ENCODE data around the gene NXF1.

Gene NXF1

DNA sequence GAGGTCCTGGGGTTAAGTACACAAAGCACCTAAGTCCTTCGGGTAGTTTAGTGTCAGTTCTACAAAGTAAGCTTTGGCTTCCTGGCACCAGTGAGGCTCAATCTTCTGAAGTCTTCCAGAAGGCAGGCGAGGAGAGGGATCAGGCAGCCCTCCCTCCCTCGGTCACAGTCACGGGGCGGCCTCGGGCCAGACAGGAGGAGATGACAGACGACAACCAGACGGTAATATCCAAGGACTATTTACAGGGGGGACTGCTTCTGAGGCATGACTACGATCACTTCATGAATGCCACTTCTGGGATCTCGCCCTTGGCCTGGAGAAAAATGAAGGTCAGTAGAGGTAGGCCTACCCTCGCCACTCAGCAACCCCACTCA is 13.1 kb downstream of the NXF1 start:
- peak overlapping the region; percentile 66 for H3K9ac ChIP-seq (ENCODE audit: insufficient read length, low read depth)
- DNase-seq (ENCODE audit: low read depth, low spot score) = no peak
- no peaks in the 10 kb centered on the region for H3K27me3 ChIP-seq (ENCODE audit: insufficient read depth, insufficient read length)
- TF ChIP-seq ZNF274 (IDR thresholded peaks at IDR 0.05; ENCODE audit: low read depth, low read length) (no peak), YY1 (IDR thresholded peaks at IDR 0.05; ENCODE audit: insufficient read depth, insufficient read length) (no peak)
- peaks cover 3% of the 10 kb centered on the region for H3K4me1 ChIP-seq (ENCODE audit: insufficient read depth, insufficient read length)
- H3K36me3 ChIP-seq (ENCODE audit: insufficient read depth, insufficient read length, low read length) = peaks cover 79% of the 10 kb centered on the region
- H3K4me3 ChIP-seq (ENCODE audit: insufficient read length, low read depth) = peak overlapping the region; percentile 98
- no peaks in the 10 kb centered on the region for H3K9me3 ChIP-seq (ENCODE audit: insufficient read depth, low read length)

DNA sequence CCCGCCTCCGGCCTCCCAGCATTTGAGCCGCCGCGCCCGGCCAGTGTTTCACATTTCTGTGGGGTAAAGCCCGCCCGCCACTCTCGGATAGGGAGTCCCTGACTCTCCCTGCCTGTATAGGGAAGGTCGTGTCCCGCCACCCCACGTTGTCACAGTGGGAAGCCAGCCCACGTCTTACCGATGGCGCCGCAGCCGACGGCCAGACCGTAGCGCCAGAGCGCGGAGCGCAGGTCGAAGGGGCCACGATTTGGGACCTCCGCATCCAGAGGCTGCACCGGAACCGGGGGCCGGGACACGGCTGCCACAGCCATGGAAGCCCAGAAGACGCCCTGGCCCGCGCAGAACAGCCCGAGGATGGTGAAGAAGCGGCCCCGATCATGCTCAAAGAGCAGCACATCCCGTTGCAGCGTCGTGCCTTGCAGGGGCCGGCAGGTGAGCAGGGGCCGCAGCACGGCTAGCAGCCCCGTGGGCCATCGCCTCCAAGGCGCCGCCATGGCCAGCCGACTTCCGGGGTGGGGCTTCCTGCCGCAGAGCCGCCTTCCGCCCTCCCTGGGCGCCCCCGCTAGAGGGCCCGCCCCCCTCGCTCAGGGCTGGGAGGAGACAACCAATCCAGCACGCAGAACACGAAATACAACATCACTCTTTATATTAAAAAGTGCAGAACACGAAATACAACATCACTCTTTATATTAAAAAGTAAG is 13.6 kb downstream of the NXF1 start, which contains the start of gene TMEM223:
Gene TMEM223, minus strand, starts transcription at position 506 of the 701 bp plus-strand sequence. Its CDS starts 12 bp downstream, at position 494.
- TF ChIP-seq ZNF274 (IDR thresholded peaks at IDR 0.05; ENCODE audit: low read depth, low read length) (no peak), YY1 (IDR thresholded peaks at IDR 0.05; ENCODE audit: insufficient read depth, insufficient read length) (peak; percentile 66)
- peak; percentile 74 for DNase-seq (ENCODE audit: low read depth, low spot score)

DNA sequence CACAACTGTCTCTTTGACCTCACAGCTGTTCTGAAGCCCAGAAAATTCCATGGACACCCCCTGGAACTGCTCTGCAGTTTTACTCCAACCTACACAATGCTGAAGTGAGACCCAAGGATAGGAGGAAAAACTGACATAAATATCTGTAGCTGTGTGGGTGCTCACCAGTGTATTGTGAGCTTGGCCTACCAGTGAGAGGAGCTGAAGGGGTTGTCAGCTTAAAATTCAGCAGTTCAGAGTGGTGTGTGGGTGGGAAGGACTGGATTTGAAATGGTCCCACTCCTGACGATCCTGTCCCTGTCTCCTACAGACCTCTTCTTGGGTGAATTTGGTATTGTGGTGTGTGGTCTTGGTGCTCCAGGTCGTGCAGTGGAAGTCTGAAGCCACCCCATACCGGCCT is 15.7 kb downstream of the NXF1 start:
- H3K4me1 ChIP-seq (ENCODE audit: insufficient read depth, insufficient read length) = peaks cover 3% of the 10 kb centered on the region
- no peaks in the 10 kb centered on the region for H3K9me3 ChIP-seq (ENCODE audit: insufficient read depth, low read length)
- no peak overlapping the region for H3K4me3 ChIP-seq (ENCODE audit: insufficient read length, low read depth)
- TF ChIP-seq ZNF274 (IDR thresholded peaks at IDR 0.05; ENCODE audit: low read depth, low read length) (no peak), SUZ12 (IDR thresholded peaks at IDR 0.05; ENCODE audit: extremely low read depth, insufficient read depth, insufficient read length) (no peak), YY1 (IDR thresholded peaks at IDR 0.05; ENCODE audit: insufficient read depth, insufficient read length) (no peak)
- DNase-seq (ENCODE audit: low read depth, low spot score) = no peak
- H3K9ac ChIP-seq (ENCODE audit: insufficient read length, low read depth) = no peak overlapping the region
- H3K36me3 ChIP-seq (ENCODE audit: insufficient read depth, insufficient read length, low read length) = peaks cover 69% of the 10 kb centered on the region
- no peaks in the 10 kb centered on the region for H3K27me3 ChIP-seq (ENCODE audit: insufficient read depth, insufficient read length)

More for the DNA sequence above, 13.6 kb downstream of the NXF1 start, which contains the start of gene TMEM223:
- H3K9ac ChIP-seq (ENCODE audit: insufficient read length, low read depth) = peak within 1 kb of the TSS; percentile 99
- no peaks in the 10 kb centered on the region for H3K27me3 ChIP-seq (ENCODE audit: insufficient read depth, insufficient read length)
- peaks cover 74% of the 10 kb centered on the region for H3K36me3 ChIP-seq (ENCODE audit: insufficient read depth, insufficient read length, low read length)
- peaks cover 3% of the 10 kb centered on the region for H3K4me1 ChIP-seq (ENCODE audit: insufficient read depth, insufficient read length)
- H3K4me3 ChIP-seq (ENCODE audit: insufficient read length, low read depth) = peak within 1 kb of the TSS; percentile 98
- no peaks in the 10 kb centered on the region for H3K9me3 ChIP-seq (ENCODE audit: insufficient read depth, low read length)

DNA sequence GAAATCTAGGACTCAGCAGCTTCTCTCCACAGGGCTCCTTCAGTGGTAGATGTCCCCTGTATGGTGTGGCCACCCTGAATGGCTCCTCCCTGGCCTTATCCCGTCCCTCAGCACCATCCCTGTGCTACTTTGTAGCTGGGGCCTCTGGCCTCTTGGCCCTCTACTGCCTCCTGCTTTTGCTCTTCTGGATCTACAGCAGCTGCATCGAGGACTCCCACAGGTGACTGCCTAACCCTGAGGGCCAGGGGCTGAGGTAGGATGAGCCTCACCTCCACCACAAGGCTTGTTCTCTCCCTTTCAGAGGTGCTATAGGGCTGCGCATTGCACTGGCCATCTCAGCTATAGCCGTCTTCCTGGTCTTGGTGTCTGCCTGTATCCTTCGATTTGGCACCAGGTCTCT is 16.2 kb downstream of the NXF1 start:
- no peak for TF ChIP-seq YY1 (IDR thresholded peaks at IDR 0.05; ENCODE audit: insufficient read depth, insufficient read length)
- no peak for TF ChIP-seq ZNF274 (IDR thresholded peaks at IDR 0.05; ENCODE audit: low read depth, low read length)
- no peak for TF ChIP-seq SUZ12 (IDR thresholded peaks at IDR 0.05; ENCODE audit: extremely low read depth, insufficient read depth, insufficient read length)
- Histone ChIP-seq H3K9ac (ENCODE audit: insufficient read length, low read depth) (no peak overlapping the region), H3K9me3 (ENCODE audit: insufficient read depth, low read length) (no peaks in the 10 kb centered on the region), H3K4me3 (ENCODE audit: insufficient read length, low read depth) (no peak overlapping the region), H3K27me3 (ENCODE audit: insufficient read depth, insufficient read length) (no peaks in the 10 kb centered on the region), H3K36me3 (ENCODE audit: insufficient read depth, insufficient read length, low read length) (peaks cover 66% of the 10 kb centered on the region), H3K4me1 (ENCODE audit: insufficient read depth, insufficient read length) (peaks cover 3% of the 10 kb centered on the region)
- no peak for DNase-seq (ENCODE audit: low read depth, low spot score)

DNA sequence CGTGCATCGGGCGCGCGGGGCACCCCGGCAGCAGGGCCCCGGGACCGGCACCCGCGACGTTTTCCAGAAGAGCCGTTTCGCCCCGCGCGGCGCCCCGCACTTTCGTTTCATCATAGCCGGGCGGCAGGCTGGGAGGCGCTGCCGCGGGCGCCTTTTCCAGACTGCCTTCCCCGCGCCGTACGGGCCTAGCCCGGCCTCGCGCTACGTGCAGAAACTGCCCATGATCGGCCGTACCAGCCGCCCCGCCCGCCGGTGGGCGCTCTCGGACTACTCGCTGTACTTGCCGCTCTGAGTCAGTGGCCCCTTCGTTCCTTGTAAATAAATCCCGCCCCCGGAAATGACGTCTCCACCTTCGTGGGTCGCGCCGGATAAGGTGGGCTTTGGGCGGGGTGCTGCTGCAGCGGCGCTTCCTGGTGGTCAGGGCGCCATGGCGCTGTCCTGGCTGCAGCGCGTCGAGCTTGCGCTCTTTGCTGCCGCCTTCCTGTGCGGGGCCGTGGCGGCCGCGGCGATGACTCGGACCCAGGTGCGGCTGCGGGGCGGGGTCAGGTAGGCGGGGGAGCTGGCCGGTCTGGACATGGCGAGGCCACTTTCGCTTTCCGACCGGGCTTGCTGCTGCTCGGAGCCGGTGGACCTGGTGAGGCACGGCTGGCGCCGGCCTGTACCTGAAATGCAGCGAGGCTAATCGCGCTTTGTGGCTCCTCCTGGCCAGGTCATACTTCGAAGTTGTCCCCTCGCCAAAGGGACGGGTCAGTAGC is 18.1 kb downstream of the NXF1 start, which contains the start of gene TMEM179B:
Gene TMEM179B, plus strand, starts transcription at position 398 of the 755 bp plus-strand sequence. Its CDS starts 30 bp downstream, at position 428.
- peak within 1 kb of the TSS; percentile 89 for H3K4me3 ChIP-seq (ENCODE audit: insufficient read length, low read depth)
- H3K27me3 ChIP-seq (ENCODE audit: insufficient read depth, insufficient read length) = no peaks in the 10 kb centered on the region
- H3K4me1 ChIP-seq (ENCODE audit: insufficient read depth, insufficient read length) = peaks cover 3% of the 10 kb centered on the region
- H3K9ac ChIP-seq (ENCODE audit: insufficient read length, low read depth) = peak within 1 kb of the TSS; percentile 93
- no peaks in the 10 kb centered on the region for H3K9me3 ChIP-seq (ENCODE audit: insufficient read depth, low read length)
- peaks cover 63% of the 10 kb centered on the region for H3K36me3 ChIP-seq (ENCODE audit: insufficient read depth, insufficient read length, low read length)
- TF ChIP-seq YY1 (IDR thresholded peaks at IDR 0.05; ENCODE audit: insufficient read depth, insufficient read length) = peak; percentile 73
- no peak for TF ChIP-seq SUZ12 (IDR thresholded peaks at IDR 0.05; ENCODE audit: extremely low read depth, insufficient read depth, insufficient read length)
- TF ChIP-seq ZNF274 (IDR thresholded peaks at IDR 0.05; ENCODE audit: low read depth, low read length) = no peak
- DNase-seq (ENCODE audit: low read depth, low spot score) = peak; percentile 99

DNA sequence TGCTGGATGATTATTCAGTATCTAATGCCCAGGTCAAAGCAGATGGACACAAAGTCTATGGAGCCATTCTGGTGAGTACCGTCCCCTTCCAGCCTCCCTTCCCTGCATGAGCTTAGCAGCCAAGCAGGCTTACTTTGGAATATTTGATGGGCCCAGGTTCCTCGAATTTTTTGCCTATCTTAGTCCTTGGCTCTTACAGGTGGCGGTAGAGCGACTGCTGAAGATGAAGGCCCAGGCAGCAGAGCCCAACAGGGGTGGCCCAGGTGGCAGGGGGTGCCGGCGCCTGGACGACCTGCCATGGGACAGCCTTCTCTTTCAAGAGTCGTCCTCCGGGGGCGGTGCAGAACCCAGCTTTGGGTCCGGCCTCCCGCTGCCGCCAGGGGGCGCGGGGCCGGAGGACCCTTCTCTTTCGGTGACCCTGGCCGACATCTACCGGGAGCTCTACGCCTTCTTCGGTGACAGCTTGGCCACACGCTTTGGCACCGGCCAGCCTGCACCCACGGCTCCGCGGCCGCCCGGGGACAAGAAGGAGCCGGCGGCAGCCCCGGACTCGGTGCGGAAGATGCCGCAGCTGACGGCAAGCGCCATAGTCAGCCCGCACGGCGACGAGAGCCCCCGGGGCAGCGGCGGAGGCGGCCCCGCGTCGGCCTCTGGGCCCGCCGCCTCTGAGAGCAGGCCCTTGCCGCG is 18.8 kb downstream of the NXF1 start:
- TF ChIP-seq YY1 (IDR thresholded peaks at IDR 0.05; ENCODE audit: insufficient read depth, insufficient read length) = no peak
- no peak for TF ChIP-seq ZNF274 (IDR thresholded peaks at IDR 0.05; ENCODE audit: low read depth, low read length)
- no peak for TF ChIP-seq SUZ12 (IDR thresholded peaks at IDR 0.05; ENCODE audit: extremely low read depth, insufficient read depth, insufficient read length)
- peak; percentile 82 for DNase-seq (ENCODE audit: low read depth, low spot score)
- peak overlapping the region; percentile 89 for H3K4me3 ChIP-seq (ENCODE audit: insufficient read length, low read depth)
- H3K9ac ChIP-seq (ENCODE audit: insufficient read length, low read depth) = peak overlapping the region; percentile 92
- peaks cover 3% of the 10 kb centered on the region for H3K4me1 ChIP-seq (ENCODE audit: insufficient read depth, insufficient read length)
- H3K27me3 ChIP-seq (ENCODE audit: insufficient read depth, insufficient read length) = no peaks in the 10 kb centered on the region
- peaks cover 65% of the 10 kb centered on the region for H3K36me3 ChIP-seq (ENCODE audit: insufficient read depth, insufficient read length, low read length)
- H3K9me3 ChIP-seq (ENCODE audit: insufficient read depth, low read length) = no peaks in the 10 kb centered on the region

DNA sequence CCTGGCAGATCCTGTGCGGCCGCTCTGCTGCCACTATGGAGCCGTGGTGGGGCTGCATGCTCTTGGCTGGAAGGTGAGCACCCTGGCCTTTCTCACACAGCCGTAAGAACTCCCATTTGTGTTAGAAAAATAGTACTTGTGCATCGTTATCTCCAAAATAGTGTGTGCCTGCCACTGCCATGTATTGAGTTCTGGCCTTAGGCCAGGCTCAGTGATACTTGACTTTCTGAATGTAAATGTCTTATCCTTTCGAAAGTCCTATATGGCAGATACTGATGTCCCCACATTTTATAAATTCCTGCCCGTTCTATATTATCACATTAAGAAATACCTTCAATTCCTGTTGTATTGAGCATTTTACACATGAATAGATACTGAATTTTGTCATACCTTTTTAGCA is 22.5 kb downstream of the NXF1 start:
- Histone ChIP-seq H3K27me3 (ENCODE audit: insufficient read depth, insufficient read length) (no peaks in the 10 kb centered on the region), H3K4me3 (ENCODE audit: insufficient read length, low read depth) (no peak overlapping the region), H3K4me1 (ENCODE audit: insufficient read depth, insufficient read length) (no peaks in the 10 kb centered on the region), H3K9me3 (ENCODE audit: insufficient read depth, low read length) (no peaks in the 10 kb centered on the region), H3K36me3 (ENCODE audit: insufficient read depth, insufficient read length, low read length) (peaks cover 57% of the 10 kb centered on the region), H3K9ac (ENCODE audit: insufficient read length, low read depth) (no peak overlapping the region)
- TF ChIP-seq ZNF274 (IDR thresholded peaks at IDR 0.05; ENCODE audit: low read depth, low read length) (no peak), SUZ12 (IDR thresholded peaks at IDR 0.05; ENCODE audit: extremely low read depth, insufficient read depth, insufficient read length) (no peak), YY1 (IDR thresholded peaks at IDR 0.05; ENCODE audit: insufficient read depth, insufficient read length) (no peak)
- DNase-seq (ENCODE audit: low read depth, low spot score) = no peak
